ENCODE measurements around the gene SAMM50.

DNA sequence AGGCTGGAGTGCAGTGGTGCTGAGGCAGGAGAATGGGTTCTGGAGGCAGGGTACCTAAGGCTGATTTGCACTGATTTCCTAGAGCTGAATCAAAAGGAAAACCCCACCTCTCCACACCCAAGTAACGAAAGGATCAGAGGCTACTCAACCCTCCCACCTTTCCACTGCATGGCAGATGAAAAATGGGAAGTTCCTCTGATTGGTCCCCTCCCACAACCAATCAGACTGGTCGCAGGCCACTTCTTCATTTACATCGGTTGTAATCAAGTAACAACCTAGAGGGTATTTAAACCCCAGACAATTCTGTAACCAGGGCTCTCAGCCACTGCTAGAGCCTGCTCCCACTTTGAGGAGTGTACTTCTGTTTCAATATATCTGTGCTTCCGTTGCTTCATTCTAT is 50.3 kb downstream of the SAMM50 start:
- TF ChIP-seq, protein P1, sequence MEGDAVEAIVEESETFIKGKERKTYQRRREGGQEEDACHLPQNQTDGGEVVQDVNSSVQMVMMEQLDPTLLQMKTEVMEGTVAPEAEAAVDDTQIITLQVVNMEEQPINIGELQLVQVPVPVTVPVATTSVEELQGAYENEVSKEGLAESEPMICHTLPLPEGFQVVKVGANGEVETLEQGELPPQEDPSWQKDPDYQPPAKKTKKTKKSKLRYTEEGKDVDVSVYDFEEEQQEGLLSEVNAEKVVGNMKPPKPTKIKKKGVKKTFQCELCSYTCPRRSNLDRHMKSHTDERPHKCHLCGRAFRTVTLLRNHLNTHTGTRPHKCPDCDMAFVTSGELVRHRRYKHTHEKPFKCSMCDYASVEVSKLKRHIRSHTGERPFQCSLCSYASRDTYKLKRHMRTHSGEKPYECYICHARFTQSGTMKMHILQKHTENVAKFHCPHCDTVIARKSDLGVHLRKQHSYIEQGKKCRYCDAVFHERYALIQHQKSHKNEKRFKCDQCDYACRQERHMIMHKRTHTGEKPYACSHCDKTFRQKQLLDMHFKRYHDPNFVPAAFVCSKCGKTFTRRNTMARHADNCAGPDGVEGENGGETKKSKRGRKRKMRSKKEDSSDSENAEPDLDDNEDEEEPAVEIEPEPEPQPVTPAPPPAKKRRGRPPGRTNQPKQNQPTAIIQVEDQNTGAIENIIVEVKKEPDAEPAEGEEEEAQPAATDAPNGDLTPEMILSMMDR (conservative IDR thresholded peaks at IDR 0.05; ENCODE audit: low read depth, low read length): no peak
- no peak for TF ChIP-seq EZH2 (IDR thresholded peaks at IDR 0.05; ENCODE audit: borderline replicate concordance, low read depth, low read length, poor library complexity, severe bottlenecking)
